Smooth muscle cell (in vitro differentiated cells): ENCODE results near the gene VSIR. TPM values are rescaled to one million over a fixed set of nuclear protein-coding genes. Genes with fewer than 3 reads are reported as not detected.

Source experiments
- DNase-seq: peaks from one replicate; lab custom pipeline; 2025; ENCODE audit not compliant: unreplicated experiment; lab: John Stamatoyannopoulos, UW
- H2AFZ ChIP-seq: fragments of 200-600 bp; sonication (generic); 2 replicates; pipeline ENCODE4 v1.6.0; 2016; ENCODE audit warnings: antibody characterized with exemption, low read depth, mild to moderate bottlenecking
- H3F3A ChIP-seq: fragments of 200-600 bp; sonication (generic); 2 replicates; pipeline ENCODE4 v1.6.0; 2017; ENCODE audit warnings: antibody characterized with exemption, low read depth
- H3K27ac ChIP-seq: fragments of 200-600 bp; sonication (generic); 2 replicates; pipeline ENCODE4 v1.5.1; 2016; ENCODE audit warnings: low read depth, mild to moderate bottlenecking
- H3K27me3 ChIP-seq: fragments of 200-600 bp; sonication (generic); 2 replicates; pipeline ENCODE4 v1.6.1; 2016; ENCODE audit warnings: low read depth, mild to moderate bottlenecking
- H3K36me3 ChIP-seq: fragments of 200-600 bp; sonication (generic); 2 replicates; pipeline ENCODE4 v1.5.1; 2016; ENCODE audit warnings: low read depth
- H3K4me1 ChIP-seq: fragments of 200-600 bp; sonication (generic); 2 replicates; pipeline ENCODE4 v1.5.1; 2016; ENCODE audit warnings: low read depth
- H3K4me2 ChIP-seq: fragments of 200-600 bp; sonication (generic); 2 replicates; pipeline ENCODE4 v1.6.0; 2016; ENCODE audit warnings: mild to moderate bottlenecking
- H3K4me3 ChIP-seq: fragments of 200-600 bp; sonication (generic); 2 replicates; pipeline ENCODE4 v1.5.1; 2016; ENCODE audit warnings: mild to moderate bottlenecking
- H3K79me2 ChIP-seq: fragments of 200-600 bp; sonication (generic); 2 replicates; pipeline ENCODE4 v1.6.0; 2016; ENCODE audit warnings: low read depth, mild to moderate bottlenecking
- H3K9ac ChIP-seq: fragments of 200-600 bp; sonication (generic); 2 replicates; pipeline ENCODE4 v1.6.0; 2016; ENCODE audit warnings: low read depth
- H3K9me3 ChIP-seq: fragments of 200-600 bp; sonication (generic); replicated peaks from 2 replicates; pipeline ENCODE4 v1.5.1; 2016; ENCODE audit warnings: low read depth
- H4K20me1 ChIP-seq: fragments of 200-600 bp; sonication (generic); 2 replicates; pipeline ENCODE4 v1.6.0; 2016; ENCODE audit warnings: low read depth
- CTCF ChIP-seq: fragments of 200-600 bp; sonication (generic); IDR thresholded peaks from 2 replicates; pipeline ENCODE4 v1.5.1; 2017; ENCODE audit warnings: borderline replicate concordance, mild to moderate bottlenecking, antibody characterized with exemption; ENCODE audit not compliant: insufficient read depth, poor library complexity, severe bottlenecking
- WGBS: methylation state at CpG from one replicate; pipeline ENCODE4 v1.1.7; 2016; ENCODE audit warnings: low lambda C conversion rate; 5-methylcytosine and 5-hydroxymethylcytosine counted together
- polyA plus RNA-seq: library from polyadenylated mRNA; unstranded; fragments of >200 nt; fragmentation: Nextera tagmentation; extraction: Ambion mirVana; gene quantifications from 2 replicates; pipeline ENCODE4 v1.2.1, GENCODE V29; 2016
- total RNA-seq: library from RNA; depleted of rRNA; stranded (reverse); fragments of >200 nt; gene quantifications from 2 replicates; pipeline ENCODE4 v1.2.3, GENCODE V29; 2014

The VSIR gene
- total and polyA plus RNA-seq, 2 experiments from 2014 or later, result 3.6 TPM

GRCh38 chr10:71790749-71791440 lies 17.6 kb upstream of the VSIR start:
- Histone ChIP-seq H3K79me2 (no peaks in the 10 kb centered on the region), H3K4me2 (no peak overlapping the region), H3K36me3 (no peaks in the 10 kb centered on the region), H3K9ac (no peak overlapping the region), H3K27me3 (no peaks in the 10 kb centered on the region), H3K4me3 (no peak overlapping the region), H3K27ac (no peak overlapping the region), H2AFZ (no peak overlapping the region), H3K4me1 (no peaks in the 10 kb centered on the region), H3K9me3 (no peaks in the 10 kb centered on the region), H4K20me1 (no peaks in the 10 kb centered on the region), H3F3A (no peaks in the 10 kb centered on the region)
- 88% methylated on average over 17 of the region's 17 CpGs for WGBS
- no peak for TF ChIP-seq CTCF
- no peak for DNase-seq

DNA sequence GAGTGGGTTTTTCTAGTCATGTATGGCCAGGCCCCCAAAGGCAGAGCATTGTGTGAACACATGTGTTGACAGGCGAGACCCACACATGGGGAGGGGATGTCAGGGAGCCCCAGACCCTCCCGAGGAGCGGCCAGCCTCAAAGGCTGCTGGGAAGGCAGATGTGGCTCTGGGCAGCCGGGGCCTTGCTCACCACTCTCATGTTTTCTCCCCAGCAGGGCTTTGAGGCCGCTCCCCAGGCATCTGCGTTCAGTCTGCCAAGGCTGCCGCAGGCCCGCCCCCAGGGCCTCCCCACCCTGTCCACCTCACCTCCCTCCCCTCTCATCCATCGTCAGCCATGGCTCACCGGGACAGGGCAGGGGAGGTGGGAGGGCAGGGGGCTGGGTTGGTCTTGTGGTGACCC lies 16.6 kb upstream of the VSIR start:
- no peaks in the 10 kb centered on the region for H3F3A ChIP-seq
- H4K20me1 ChIP-seq, result no peaks in the 10 kb centered on the region
- no peaks in the 10 kb centered on the region for H3K9me3 ChIP-seq
- no peaks in the 10 kb centered on the region for H3K79me2 ChIP-seq
- no peak overlapping the region for H3K27ac ChIP-seq
- no peaks in the 10 kb centered on the region for H3K36me3 ChIP-seq
- WGBS, result 85% methylated on average over 4 of the region's 10 CpGs
- H3K4me1 ChIP-seq, result no peaks in the 10 kb centered on the region
- H2AFZ ChIP-seq, result no peak overlapping the region
- H3K27me3 ChIP-seq, result peaks cover 8% of the 10 kb centered on the region
- no peak for DNase-seq
- no peak for TF ChIP-seq CTCF
- no peak overlapping the region for H3K9ac ChIP-seq
- no peak overlapping the region for H3K4me3 ChIP-seq
- no peak overlapping the region for H3K4me2 ChIP-seq

GRCh38 chr10:71788954-71789353 lies 15.6 kb upstream of the VSIR start:
- Histone ChIP-seq H3K79me2 (no peaks in the 10 kb centered on the region), H2AFZ (no peak overlapping the region), H3K4me2 (no peak overlapping the region), H3K4me3 (no peak overlapping the region), H4K20me1 (no peaks in the 10 kb centered on the region), H3K4me1 (no peaks in the 10 kb centered on the region), H3K27me3 (peaks cover 11% of the 10 kb centered on the region), H3K36me3 (no peaks in the 10 kb centered on the region), H3K9ac (no peak overlapping the region), H3K9me3 (no peaks in the 10 kb centered on the region), H3K27ac (no peak overlapping the region), H3F3A (no peaks in the 10 kb centered on the region)
- WGBS, result 91% methylated on average over 8 of the region's 8 CpGs
- TF ChIP-seq CTCF, result no peak
- DNase-seq, result no peak

- no peaks in the 10 kb centered on the region for H3K4me1 ChIP-seq
- H3K4me2 ChIP-seq, result no peak overlapping the region
- H2AFZ ChIP-seq, result no peak overlapping the region
- TF ChIP-seq CTCF, result no peak
- no peaks in the 10 kb centered on the region for H4K20me1 ChIP-seq
- no peak overlapping the region for H3K27ac ChIP-seq
- no peak overlapping the region for H3K4me3 ChIP-seq
- H3K9ac ChIP-seq, result no peak overlapping the region
- no peak for DNase-seq
- H3K9me3 ChIP-seq, result no peaks in the 10 kb centered on the region
- WGBS, result 92% methylated on average over 18 of the region's 18 CpGs
- H3K36me3 ChIP-seq, result no peaks in the 10 kb centered on the region
- H3F3A ChIP-seq, result no peaks in the 10 kb centered on the region
- H3K79me2 ChIP-seq, result no peaks in the 10 kb centered on the region
- peaks cover 27% of the 10 kb centered on the region for H3K27me3 ChIP-seq
Measured at GRCh38 chr10:71784679-71785272, 11.5 kb upstream of the VSIR start.
